Globus pallidus (tissue), 1 donor: Measurements from ENCODE around the gene RBM5.

Experiments used
- DNase-seq: peaks from one replicate; pipeline ENCODE4 v3.0.0-alpha.2; 2015; ENCODE audit warnings: low spot score

RBM5 gene

DNA sequence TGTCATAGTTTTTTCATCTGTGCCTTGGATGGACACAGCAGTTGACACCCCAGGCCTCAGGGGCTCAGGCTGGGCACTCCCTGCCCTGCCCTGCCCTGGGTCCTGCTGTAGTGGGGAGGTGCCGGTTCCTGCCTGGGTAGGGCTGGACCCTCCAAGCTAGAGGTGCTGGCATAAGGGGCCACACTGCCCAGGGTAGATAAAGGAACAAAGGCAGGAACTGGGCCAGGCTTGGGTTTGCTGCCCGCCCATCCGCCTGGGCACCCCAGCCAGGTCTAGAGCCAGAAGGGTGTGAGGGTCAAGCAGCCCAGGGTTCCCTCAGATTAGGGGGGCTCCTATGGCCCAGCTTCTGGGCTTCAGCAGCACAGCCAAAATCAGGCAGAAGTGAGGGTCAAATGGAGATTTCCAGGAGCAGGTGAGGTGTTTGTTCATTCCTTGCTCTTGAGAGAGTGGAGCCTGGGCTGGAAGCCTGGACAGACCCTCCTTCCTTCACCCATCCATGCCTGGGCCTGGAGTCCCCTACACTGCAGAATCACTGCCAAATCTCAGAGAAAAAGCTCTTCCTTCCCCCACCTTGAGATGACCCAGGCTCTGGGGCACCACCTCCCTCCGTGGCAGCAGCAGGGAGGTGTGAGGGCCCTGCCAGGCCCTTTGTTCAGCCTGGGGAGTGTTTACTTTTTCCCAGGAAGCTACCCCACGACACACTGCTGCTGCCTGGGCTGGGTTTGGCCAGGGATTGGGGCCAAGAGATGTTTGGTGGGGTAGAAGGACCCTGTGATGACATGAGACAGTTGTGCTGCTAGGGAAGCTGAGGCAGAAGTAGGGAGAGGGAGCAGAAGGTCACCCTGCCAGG, 73.5 kb downstream of the RBM5 start:
- DNase-seq: no peak

DNA sequence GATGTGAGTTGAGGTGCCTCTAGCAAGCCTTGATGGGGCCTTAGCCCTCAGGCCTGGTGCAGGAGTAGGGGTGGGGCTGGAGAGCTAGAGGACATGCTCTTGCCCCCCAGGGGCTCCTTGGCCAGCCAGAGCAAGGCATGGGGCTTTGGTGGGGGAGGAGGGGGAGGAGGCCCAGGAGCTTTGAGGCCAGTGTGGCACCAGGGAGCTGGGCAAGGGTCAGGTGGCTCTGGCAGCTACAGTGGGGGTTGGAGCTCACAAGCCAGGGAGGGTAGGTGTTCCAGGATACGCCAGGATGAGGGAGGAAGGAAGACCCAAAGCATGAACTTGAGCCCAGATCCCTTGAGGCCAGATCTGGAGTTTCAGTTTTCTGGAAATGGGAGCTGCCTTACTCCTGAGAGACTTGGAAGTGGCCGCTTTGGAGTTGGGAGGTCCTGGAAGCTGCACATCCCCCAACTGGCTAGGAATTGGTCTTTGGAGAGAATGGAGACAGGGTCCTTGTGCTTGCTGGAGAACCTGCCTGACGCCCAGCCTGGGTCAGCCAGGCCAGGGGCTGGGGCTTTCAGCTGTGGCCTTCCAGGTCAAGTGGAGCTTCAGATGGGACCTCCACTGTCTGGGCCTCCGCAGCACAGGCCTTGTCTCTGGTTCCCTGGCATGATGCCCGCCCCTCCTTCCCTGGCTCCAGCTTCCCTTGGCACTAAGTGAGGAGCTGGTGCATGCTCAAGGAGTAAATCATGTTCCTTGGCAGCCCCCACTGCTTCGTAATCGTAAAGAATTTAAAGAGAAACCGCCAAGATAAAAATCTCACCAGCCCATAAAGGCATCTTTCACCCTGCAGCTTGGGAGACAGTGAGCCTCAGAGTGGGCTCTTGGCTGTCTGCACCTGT, 75.1 kb downstream of the RBM5 start:
- DNase-seq: no peak

DNA sequence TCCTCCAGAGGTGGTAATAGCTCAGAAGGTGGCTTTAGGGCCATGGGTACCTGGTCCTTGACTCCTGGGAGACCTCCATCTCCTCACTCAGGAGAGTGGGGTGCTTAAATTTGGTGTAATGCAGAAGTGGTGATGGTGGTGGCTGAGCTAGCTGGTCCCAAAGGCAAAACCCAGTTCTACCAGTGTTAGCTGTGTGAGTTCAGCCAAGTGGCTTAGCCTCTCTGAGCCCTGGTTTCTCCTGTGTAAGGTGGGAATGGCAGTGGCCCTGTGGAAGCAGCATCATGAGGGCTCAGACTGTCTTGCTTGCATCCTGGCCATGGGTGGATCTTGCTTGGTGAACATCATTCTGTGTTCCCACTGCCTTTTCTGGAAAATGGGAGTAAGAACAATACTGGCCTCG, 75.8 kb downstream of the RBM5 start:
- DNase-seq: no peak

DNA sequence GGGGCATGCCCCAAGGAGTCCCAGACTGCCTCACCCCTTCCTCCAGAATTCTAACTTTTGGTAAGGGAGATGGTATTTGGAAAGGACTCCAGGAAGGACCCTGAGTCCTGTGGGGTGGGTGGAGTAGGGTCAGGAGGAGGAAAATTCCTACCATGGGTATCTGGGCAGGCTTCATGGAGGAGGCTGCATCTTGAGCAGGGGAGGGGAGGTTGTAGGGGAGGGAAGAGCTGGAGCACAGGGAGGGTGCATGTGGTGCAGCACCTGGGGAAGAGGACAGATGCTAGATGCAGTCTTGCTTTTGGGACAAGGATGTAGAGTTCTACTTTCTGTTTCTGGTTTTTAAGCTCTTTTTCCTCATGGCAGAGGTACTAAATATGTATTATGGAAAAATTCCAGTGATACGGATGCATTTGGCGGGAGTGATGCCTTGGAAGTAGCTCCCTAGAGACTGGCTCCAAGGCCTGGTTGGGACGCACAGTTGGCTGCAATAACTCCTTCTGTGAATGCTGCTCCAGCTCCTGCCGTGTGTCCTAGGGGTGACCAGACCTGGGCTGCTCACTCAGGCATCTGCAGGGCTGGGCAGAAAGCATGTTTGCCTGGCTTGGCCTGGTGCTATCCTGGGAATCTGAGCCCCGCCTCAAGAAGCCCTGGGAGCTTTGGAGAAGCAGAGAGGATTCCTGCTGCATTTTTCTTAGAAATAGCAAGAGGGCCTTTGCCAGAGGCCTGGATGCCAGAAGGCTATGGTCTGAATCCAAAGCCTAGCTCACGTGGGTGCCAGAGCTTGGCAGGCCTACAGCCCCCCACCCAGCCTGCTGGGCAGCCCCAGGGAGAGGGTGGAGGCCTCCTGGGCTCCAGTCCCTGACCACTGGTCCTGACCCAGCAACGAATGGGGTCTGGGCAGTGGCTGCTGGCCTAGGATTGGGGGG, 76.5 kb downstream of the RBM5 start:
- DNase-seq: peak; percentile 50

DNA sequence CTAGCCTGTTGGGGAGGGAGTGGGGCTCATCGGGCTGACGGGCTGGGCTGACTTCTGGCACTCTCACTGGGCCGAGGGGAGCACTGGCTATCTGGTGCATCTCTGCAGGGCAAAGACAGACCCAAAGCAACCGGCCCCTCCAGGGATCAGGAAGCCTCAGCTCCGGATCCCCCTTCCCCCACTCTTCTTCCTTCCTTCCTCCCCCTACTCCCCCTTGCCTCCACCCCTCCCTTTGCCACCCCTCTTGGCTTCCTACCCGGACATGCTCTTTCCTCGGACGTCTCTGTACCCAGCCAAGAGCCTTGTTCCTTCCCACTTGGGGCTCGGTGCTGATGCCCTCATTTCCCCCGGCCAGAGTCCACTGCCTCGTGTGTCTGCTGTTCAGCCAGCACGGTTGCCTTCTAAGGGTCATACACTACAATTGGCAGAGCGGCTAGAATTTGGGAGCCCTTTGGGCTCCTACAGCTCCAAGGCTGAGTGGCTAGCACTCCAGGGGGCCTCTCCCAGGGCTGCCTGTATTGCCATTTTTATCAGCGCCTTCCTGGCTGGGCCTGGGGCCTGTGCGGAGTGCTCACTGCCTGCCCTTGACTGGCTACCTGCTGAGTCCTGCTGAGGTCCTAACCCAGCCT, 77.3 kb downstream of the RBM5 start:
- DNase-seq: peak; percentile 40

DNA sequence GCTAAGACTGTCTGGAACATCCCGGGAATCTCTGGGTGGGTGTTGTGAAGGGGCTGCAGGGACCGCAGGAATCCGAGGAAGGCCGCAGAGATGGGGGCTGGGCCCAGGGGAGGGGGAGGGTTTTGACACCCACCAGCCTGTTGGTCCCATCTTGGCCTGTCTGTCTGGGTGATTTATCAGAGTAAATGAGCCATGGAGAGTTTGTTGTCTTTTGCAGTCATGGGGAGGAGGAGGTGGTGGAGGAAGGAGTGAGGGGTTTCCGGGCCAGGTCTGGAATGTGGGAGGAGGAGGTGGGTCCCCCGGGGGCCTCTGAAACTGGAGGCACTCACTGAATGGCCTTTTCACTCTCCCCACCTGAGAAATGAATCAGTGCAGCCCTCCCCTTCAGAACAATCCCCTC, 77.9 kb downstream of the RBM5 start:
- no peak for DNase-seq

DNA sequence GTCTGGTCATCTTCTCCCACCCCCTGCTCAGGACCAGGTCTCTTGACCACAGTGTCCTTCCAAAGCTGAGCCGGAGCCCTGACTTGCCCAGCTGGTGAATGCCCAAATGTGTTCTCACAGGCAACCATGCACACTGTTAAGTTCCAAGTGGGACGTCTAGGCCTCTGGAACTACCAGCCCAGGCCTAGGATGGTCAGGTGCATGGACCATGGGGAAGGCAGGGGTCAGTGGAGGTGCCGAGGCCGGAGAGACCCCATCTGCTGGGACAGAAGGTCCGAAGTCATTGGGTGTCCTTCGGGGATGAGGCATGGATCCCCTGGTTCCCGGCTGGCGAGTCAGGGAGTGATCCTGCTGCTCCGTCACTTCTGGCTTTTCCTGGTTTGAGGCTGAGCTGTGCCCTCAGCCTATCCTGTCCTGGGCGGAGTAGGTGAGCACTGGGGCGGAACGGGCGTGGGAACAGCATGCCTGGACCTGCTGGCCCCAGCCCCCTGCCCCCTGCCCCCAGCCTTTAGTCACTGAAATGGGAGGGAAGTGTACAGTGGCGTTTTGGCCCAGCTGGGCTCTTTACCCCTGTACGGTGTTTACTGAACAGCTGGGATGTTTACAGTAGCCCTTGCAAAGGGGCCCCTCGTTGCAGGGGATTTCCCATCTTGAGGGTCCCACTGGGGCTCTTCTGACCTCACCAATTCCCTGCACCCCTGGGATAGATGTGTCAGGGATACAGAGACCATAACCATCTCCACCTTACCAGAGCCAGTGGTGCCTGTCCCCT, 78.5 kb downstream of the RBM5 start:
- no peak for DNase-seq

DNA sequence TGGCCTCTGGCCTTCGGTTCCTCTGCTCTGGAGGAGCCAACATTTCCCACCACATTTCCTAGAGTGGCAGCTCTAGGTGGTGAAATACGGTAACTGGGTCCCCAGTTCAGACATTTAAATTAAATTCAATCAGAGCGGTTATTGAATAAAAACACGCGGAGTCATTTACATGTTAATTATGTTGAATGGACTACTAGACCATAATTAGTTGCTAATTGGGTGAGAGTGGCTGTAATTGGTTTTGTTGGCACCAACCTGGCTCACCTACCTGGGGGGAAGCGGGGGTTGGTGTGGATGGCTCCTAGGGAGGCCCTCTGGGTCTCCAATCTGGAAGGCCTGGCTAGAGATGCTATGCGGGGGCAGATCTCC, 79.1 kb downstream of the RBM5 start:
- DNase-seq: no peak

DNA sequence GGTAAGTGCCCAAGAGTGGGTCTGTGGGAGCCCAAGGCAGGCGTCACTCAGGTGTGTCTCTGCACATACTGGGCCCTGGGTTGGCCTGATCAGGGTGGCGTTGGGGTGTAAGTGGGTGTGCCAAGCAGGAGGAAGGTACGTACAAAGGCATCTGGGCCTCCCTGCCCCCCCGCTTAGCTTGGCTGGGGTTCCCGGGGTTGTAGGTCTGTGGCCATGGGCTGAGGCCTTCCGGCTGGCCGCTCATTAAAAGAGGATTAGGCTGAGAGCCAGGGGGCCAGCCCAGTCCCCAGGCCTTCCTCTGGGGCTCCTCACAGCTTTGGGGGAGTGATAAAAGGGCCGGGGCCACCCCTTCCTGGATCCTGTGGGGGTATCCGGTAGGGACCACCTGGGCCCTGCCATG, 79.7 kb downstream of the RBM5 start:
- no peak for DNase-seq
